CD4-positive, alpha-beta memory T cell (primary cell): ENCODE data around the gene CDK5R2. TPM values are rescaled to one million over a fixed set of nuclear protein-coding genes. Genes with fewer than 3 reads are reported as not detected.

Source experiments
- CTCF ChIA-PET: fragments of 350-600 bp; sonication (Branson Sonifier 250); formaldehyde crosslinking; loops from one replicate; lab custom pipeline; 2021; ENCODE audit warnings: inconsistent platforms; ENCODE audit not compliant: partially characterized antibody; lab: Charles Lee
- POLR2A ChIA-PET: fragments of 350-600 bp; sonication (Branson Sonifier 250); formaldehyde crosslinking; loops from one replicate; lab custom pipeline; 2021; ENCODE audit not compliant: partially characterized antibody; lab: Charles Lee
- DNase-seq, 5 donors: peaks; one replicate each; pipeline versions ENCODE4 v3.0.0 to v3.0.0-alpha.2; 2020 to 2022; ENCODE audit warnings: mixed read lengths in 1 of 5
- H3K27ac ChIP-seq: one replicate; pipeline ENCODE4 v1.7.0; 2013; ENCODE audit warnings: low read depth, low read length
- H3K27me3 ChIP-seq: 2 replicates; pipeline ENCODE4 v1.7.0; 2013; ENCODE audit warnings: mild to moderate bottlenecking, low read length, moderate library complexity; ENCODE audit not compliant: insufficient read depth
- H3K36me3 ChIP-seq: 2 replicates; pipeline ENCODE4 v1.7.0; 2013; ENCODE audit warnings: mild to moderate bottlenecking, low read length, moderate library complexity; ENCODE audit not compliant: insufficient read depth
- H3K4me1 ChIP-seq: 2 replicates; pipeline ENCODE4 v1.7.0; 2013; ENCODE audit warnings: mild to moderate bottlenecking, low read length, moderate library complexity; ENCODE audit not compliant: insufficient read depth
- H3K4me3 ChIP-seq, 2 donors: one replicate each; pipeline ENCODE4 v1.7.0; 2013; ENCODE audit warnings: low read length in 2 of 2, mild to moderate bottlenecking in 1 of 2
- H3K9me3 ChIP-seq, 2 donors: one replicate each; pipeline ENCODE4 v1.7.0; 2013; ENCODE audit warnings: low read length in 2 of 2, control low read depth in 1 of 2; ENCODE audit not compliant: control insufficient read depth in 1 of 2
- H3K27ac Mint-ChIP-seq, 7 donors: one replicate each; pipeline ENCODE4 v1.8.0; 2020 to 2021; ENCODE audit warnings: mixed read lengths in 7 of 7, mild to moderate bottlenecking in 6 of 7, inconsistent platforms in 3 of 7, moderate library complexity in 3 of 7
- H3K27me3 Mint-ChIP-seq, 2 donors: one replicate each; pipeline ENCODE4 v1.8.0; 2020 to 2021; ENCODE audit warnings: mixed read lengths in 2 of 2
- H3K36me3 Mint-ChIP-seq, 2 donors: one replicate each; pipeline ENCODE4 v1.8.0; 2020 to 2021; ENCODE audit warnings: mixed read lengths in 2 of 2, inconsistent platforms in 1 of 2, mild to moderate bottlenecking in 1 of 2
- H3K4me1 Mint-ChIP-seq, 4 donors: one replicate each; pipeline ENCODE4 v1.8.0; 2020 to 2021; ENCODE audit warnings: mixed read lengths in 4 of 4, mild to moderate bottlenecking in 1 of 4
- H3K4me3 Mint-ChIP-seq, 8 donors: one replicate each; pipeline ENCODE4 v1.8.0; 2020 to 2021; ENCODE audit warnings: mixed read lengths in 8 of 8, mild to moderate bottlenecking in 7 of 8, moderate library complexity in 6 of 8, inconsistent platforms in 3 of 8
- H3K9me3 Mint-ChIP-seq, 8 donors: one replicate each; pipeline ENCODE4 v1.8.0; 2020 to 2021; ENCODE audit warnings: mixed read lengths in 8 of 8, mild to moderate bottlenecking in 5 of 8, inconsistent platforms in 3 of 8, moderate library complexity in 1 of 8
- intact Hi-C: fragments of 100-400 bp; cut with micrococcal nuclease; formaldehyde crosslinking; loops from one replicate; pipeline ENCODE4 v1.15.1; 2023
- polyA plus RNA-seq, 2 donors: library from polyadenylated mRNA; unstranded; fragments of 300-500 nt; fragmentation: Illumina TruSeq; gene quantifications; one replicate each; pipeline ENCODE4 v1.2.3, GENCODE V29; 2021
- total RNA-seq, 2 experiments: library from RNA; stranded (reverse); gene quantifications; one replicate each; pipeline ENCODE4 v1.2.3, GENCODE V29; 2021

CDK5R2 gene
- total and polyA plus RNA-seq, 4 experiments from 2014 or later = not detected

- H3K9me3 Mint-ChIP-seq = peaks cover 0 to 3% (median 0%) of the 10 kb centered on the region in 8 donors
- POLR2A ChIA-PET = no interaction called here
- Histone ChIP-seq H3K36me3 (no peaks in the 10 kb centered on the region), H3K27ac (no peak overlapping the region), H3K4me1 (peaks cover 17% of the 10 kb centered on the region), H3K4me3 (no peak overlapping the region), H3K27me3 (peaks cover 68% of the 10 kb centered on the region), H3K9me3 (no peaks in the 10 kb centered on the region)
- H3K27ac Mint-ChIP-seq = no peak overlapping the region
- no peak for DNase-seq
- CTCF ChIA-PET = interaction anchor here (1.1 to 1.4 kb wide), 2 partner anchors 8 to 112 kb away, joined by 3 to 7 read pairs; no protein-coding TSS in a partner anchor
- no peak overlapping the region for H3K4me3 Mint-ChIP-seq
- no peaks in the 10 kb centered on the region for H3K36me3 Mint-ChIP-seq
- peaks cover 4 to 23% (median 11%) of the 10 kb centered on the region in 4 donors for H3K4me1 Mint-ChIP-seq
- H3K27me3 Mint-ChIP-seq = peaks cover 72 to 76% of the 10 kb centered on the region in 2 donors
- intact Hi-C loops = no loop called here
These were observed 28.7 kb downstream of the CDK5R2 start for GRCh38 chr2:218988164-218988563.

DNA sequence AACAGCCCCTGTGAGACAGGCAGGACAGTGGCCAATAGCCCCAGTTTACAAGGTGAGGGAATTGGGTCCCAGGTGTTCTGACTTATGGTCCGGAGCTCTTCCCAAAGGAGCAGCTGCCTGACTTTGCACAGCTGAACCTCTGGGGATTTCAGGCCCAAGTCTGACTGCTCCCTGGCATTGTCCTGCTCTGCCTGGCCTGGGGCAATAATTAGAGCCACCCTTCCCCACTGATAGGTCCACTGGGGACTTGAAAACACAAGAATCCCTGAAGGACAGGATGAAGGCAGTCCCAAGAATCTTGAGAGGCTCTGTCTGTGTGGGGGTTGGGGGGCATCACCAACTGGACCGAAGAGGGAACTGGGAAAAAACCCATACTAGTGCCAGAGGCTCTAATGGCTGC lies 29.2 kb downstream of the CDK5R2 start:
- Mint-ChIP-seq H3K9me3 (peaks cover 0 to 3% (median 0%) of the 10 kb centered on the region in 8 donors), H3K4me3 (no peak overlapping the region), H3K4me1 (peaks cover 3 to 18% (median 10%) of the 10 kb centered on the region in 4 donors), H3K27ac (no peak overlapping the region), H3K27me3 (peaks cover 67 to 71% of the 10 kb centered on the region in 2 donors), H3K36me3 (no peaks in the 10 kb centered on the region)
- ChIA-PET CTCF (interaction anchor here (1.1 to 1.4 kb wide), 2 partner anchors 9 to 112 kb away, joined by 3 to 7 read pairs; no protein-coding TSS in a partner anchor), POLR2A (no interaction called here)
- H3K36me3 ChIP-seq = no peaks in the 10 kb centered on the region
- peaks cover 20% of the 10 kb centered on the region for H3K4me1 ChIP-seq
- no peak overlapping the region for H3K4me3 ChIP-seq
- no peak for DNase-seq
- no peaks in the 10 kb centered on the region for H3K9me3 ChIP-seq
- intact Hi-C loops = no loop called here
- H3K27ac ChIP-seq = no peak overlapping the region
- H3K27me3 ChIP-seq = peaks cover 63% of the 10 kb centered on the region

DNA sequence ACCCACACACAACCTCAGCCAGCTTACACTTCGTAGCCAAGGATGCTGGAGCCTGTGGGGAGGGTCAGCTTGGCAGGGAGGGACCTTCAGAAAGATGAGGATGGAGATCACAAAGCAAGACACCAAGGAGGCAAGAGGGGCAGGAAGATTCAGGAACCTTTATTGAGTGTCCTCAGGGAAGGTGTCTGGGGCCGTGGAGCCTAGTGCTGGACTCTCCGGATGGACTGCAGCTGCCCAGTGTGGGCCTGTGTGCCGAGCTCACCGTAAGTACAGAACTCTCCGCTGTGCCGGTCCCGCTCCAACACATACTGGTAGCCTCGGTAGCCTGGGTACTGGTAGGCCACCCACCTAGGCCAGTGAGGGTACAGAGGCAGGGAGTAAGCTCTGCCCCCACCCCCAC lies 30.6 kb downstream of the CDK5R2 start:
- Histone ChIP-seq H3K4me1 (peaks cover 13% of the 10 kb centered on the region), H3K36me3 (no peaks in the 10 kb centered on the region), H3K4me3 (no peak overlapping the region), H3K27me3 (peaks cover 50% of the 10 kb centered on the region), H3K9me3 (no peaks in the 10 kb centered on the region), H3K27ac (no peak overlapping the region)
- DNase-seq = no peak
- Mint-ChIP-seq H3K27me3 (peaks cover 65 to 77% of the 10 kb centered on the region in 2 donors), H3K36me3 (no peaks in the 10 kb centered on the region), H3K4me3 (no peak overlapping the region), H3K27ac (no peak overlapping the region), H3K4me1 (peaks cover 0 to 14% (median 8%) of the 10 kb centered on the region in 4 donors), H3K9me3 (peaks cover 0 to 3% (median 0%) of the 10 kb centered on the region in 8 donors)
- ChIA-PET POLR2A (no interaction called here), CTCF (interaction anchor here (1.2 kb wide), 1 partner anchor 10 kb away, joined by 9 read pairs; no protein-coding TSS in a partner anchor)
- intact Hi-C loops = no loop called here

DNA sequence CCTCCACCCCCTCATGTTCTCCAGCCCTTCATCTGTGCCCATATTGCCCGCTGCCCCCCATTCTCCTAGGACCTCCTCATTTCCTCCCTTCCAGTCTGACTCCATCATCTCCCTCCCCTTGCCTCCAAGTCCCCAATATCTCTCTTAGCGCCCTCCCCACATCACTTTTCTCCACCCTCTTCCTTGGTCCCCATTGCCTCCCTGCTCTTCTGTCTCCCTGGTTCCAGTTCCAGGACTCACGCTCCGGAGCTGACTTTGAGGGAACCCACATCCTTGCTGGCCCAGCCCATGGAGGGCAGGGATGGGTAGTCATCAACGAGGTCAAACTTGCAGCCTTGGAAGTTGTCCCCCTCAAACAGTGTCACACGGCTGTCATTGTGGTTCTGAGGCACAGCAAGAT lies 31.1 kb downstream of the CDK5R2 start:
- no peak overlapping the region for H3K27ac Mint-ChIP-seq
- H3K9me3 ChIP-seq = no peaks in the 10 kb centered on the region
- peaks cover 55% of the 10 kb centered on the region for H3K27me3 ChIP-seq
- DNase-seq = no peak
- H3K36me3 ChIP-seq = no peaks in the 10 kb centered on the region
- CTCF ChIA-PET = interaction anchor here (0.6 to 3.0 kb wide), 2 partner anchors 10 to 282 kb away, joined by 3 to 13 read pairs; no protein-coding TSS in a partner anchor
- H3K9me3 Mint-ChIP-seq = peaks cover 0 to 3% (median 0%) of the 10 kb centered on the region in 8 donors
- peaks cover 13% of the 10 kb centered on the region for H3K4me1 ChIP-seq
- H3K36me3 Mint-ChIP-seq = no peaks in the 10 kb centered on the region
- H3K27ac ChIP-seq = no peak overlapping the region
- H3K4me3 ChIP-seq = no peak overlapping the region
- POLR2A ChIA-PET = no interaction called here
- H3K4me1 Mint-ChIP-seq = peaks cover 0 to 18% (median 11%) of the 10 kb centered on the region in 4 donors
- peaks cover 69 to 80% of the 10 kb centered on the region in 2 donors for H3K27me3 Mint-ChIP-seq
- no peak overlapping the region for H3K4me3 Mint-ChIP-seq
- intact Hi-C loops = no loop called here

DNA sequence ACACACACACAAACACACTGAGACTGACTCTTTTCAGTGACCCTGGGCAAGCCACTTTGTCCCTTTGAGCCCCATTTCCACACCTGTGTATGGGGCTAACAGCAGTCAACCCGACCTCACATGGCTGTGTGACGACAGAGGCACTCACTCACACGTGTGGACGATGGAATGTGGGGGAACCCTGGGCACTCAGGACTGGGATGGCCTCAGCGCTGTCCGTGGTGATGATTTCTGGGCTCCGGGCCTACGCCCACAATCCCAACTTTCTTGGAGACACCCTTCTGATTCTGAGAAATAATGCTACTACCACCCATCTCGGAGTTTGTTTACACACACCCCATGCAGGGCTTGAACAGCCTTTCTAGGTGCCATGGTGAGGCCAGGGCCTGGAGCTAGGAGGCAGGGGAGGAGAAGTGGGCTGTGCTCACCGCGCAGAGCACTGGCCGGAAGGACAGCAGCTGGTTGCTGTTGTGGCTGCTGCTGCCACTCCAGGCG lies 32.3 kb downstream of the CDK5R2 start:
- peaks cover 0 to 3% (median 0%) of the 10 kb centered on the region in 8 donors for H3K9me3 Mint-ChIP-seq
- H3K27me3 Mint-ChIP-seq = peaks cover 63 to 77% of the 10 kb centered on the region in 2 donors
- H3K27ac Mint-ChIP-seq = no peak overlapping the region
- H3K4me1 ChIP-seq = peaks cover 21% of the 10 kb centered on the region
- H3K4me3 Mint-ChIP-seq = peak overlapping the region in 2 of 8 donors; percentile 20 to 31
- no peaks in the 10 kb centered on the region for H3K36me3 Mint-ChIP-seq
- ChIA-PET CTCF (interaction anchor here (3.0 kb wide), 1 partner anchor 11 kb away, joined by 13 read pairs; no protein-coding TSS in a partner anchor), POLR2A (interaction anchor here (0.7 kb wide), 1 partner anchor 10 kb away, joined by 4 read pairs; no protein-coding TSS in a partner anchor)
- no peak overlapping the region for H3K4me3 ChIP-seq
- intact Hi-C loops = no loop called here
- DNase-seq = no peak
- no peak overlapping the region for H3K27ac ChIP-seq
- peaks cover 56% of the 10 kb centered on the region for H3K27me3 ChIP-seq
- no peaks in the 10 kb centered on the region for H3K36me3 ChIP-seq
- no peaks in the 10 kb centered on the region for H3K9me3 ChIP-seq
- H3K4me1 Mint-ChIP-seq = peaks cover 0 to 21% (median 11%) of the 10 kb centered on the region in 4 donors

- CTCF ChIA-PET = interaction anchor here (3.0 kb wide), 1 partner anchor 11 kb away, joined by 13 read pairs; no protein-coding TSS in a partner anchor
- Histone ChIP-seq H3K4me3 (no peak overlapping the region), H3K4me1 (peaks cover 21% of the 10 kb centered on the region), H3K36me3 (no peaks in the 10 kb centered on the region), H3K9me3 (no peaks in the 10 kb centered on the region), H3K27me3 (peaks cover 56% of the 10 kb centered on the region), H3K27ac (no peak overlapping the region)
- no peak overlapping the region for H3K27ac Mint-ChIP-seq
- H3K4me1 Mint-ChIP-seq = peaks cover 0 to 21% (median 11%) of the 10 kb centered on the region in 4 donors
- H3K36me3 Mint-ChIP-seq = no peaks in the 10 kb centered on the region
- no peak for DNase-seq
- POLR2A ChIA-PET = interaction anchor here (0.7 kb wide), 1 partner anchor 11 kb away, joined by 4 read pairs; no protein-coding TSS in a partner anchor
- peak overlapping the region in 2 of 8 donors; percentile 20 to 31 for H3K4me3 Mint-ChIP-seq
- peaks cover 61 to 75% of the 10 kb centered on the region in 2 donors for H3K27me3 Mint-ChIP-seq
- intact Hi-C loops = no loop called here
- peaks cover 0 to 3% (median 0%) of the 10 kb centered on the region in 8 donors for H3K9me3 Mint-ChIP-seq
These were observed 32.7 kb downstream of the CDK5R2 start for GRCh38 chr2:218992196-218992595.

DNA sequence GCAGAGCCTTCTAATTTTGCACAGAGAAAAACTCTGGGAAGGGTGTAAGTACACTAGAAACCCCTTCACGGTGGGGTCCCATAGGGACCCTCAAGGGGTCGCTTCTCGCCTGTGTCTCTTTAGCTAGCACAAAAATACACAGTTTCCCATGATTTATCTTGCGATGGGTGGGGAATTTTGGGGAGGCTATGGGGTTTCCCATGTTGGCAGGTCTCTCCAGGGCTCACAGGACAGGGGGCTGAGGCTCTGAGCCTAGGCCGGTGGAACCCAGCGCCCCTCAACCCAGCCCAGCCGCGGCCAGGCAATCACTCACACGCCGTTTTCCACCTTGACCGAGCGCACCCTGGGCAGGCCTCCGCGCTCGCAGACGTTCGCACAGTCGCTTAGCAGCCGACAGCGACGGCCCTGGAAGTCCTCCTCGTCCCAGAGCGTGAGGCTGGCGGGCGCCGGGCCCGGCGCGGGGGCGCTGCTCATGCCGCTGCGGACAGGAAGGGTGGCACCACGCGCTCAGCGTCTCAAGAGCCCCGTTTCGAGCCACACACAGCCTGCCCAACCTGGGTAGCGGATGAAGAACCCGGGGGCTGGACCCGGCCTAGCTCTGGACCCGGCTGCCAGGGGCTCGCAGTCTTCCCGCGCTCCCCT lies 33.4 kb downstream of the CDK5R2 start:
- intact Hi-C loops = no loop called here
- DNase-seq = no peak
- Histone ChIP-seq H3K36me3 (no peaks in the 10 kb centered on the region), H3K27ac (no peak overlapping the region), H3K9me3 (no peaks in the 10 kb centered on the region), H3K4me1 (peaks cover 21% of the 10 kb centered on the region), H3K27me3 (peaks cover 56% of the 10 kb centered on the region), H3K4me3 (no peak overlapping the region)
- CTCF ChIA-PET = interaction anchor here (3.0 kb wide), 1 partner anchor 12 kb away, joined by 13 read pairs; no protein-coding TSS in a partner anchor
- Mint-ChIP-seq H3K36me3 (no peaks in the 10 kb centered on the region), H3K4me1 (peaks cover 0 to 21% (median 11%) of the 10 kb centered on the region in 4 donors), H3K27me3 (peaks cover 59 to 74% of the 10 kb centered on the region in 2 donors), H3K9me3 (peaks cover 0 to 3% (median 0%) of the 10 kb centered on the region in 8 donors), H3K27ac (no peak overlapping the region), H3K4me3 (peak overlapping the region in 5 of 8 donors; percentile 9 to 54 (median 25))
- POLR2A ChIA-PET = interaction anchor here (0.7 kb wide), 1 partner anchor 11 kb away, joined by 4 read pairs; no protein-coding TSS in a partner anchor
